HCT116 (cell line): ENCODE results near the gene GALNT15.

ENCODE experiments used
- CBX3 ChIP-seq: IDR thresholded peaks from 2 replicates; pipeline ENCODE4 v1.6.1; 2012; ENCODE audit warnings: low read depth
- CTCF ChIP-seq, 3 experiments: fragments of 200-600 bp in 1 of 3; sonication (generic) in 1 of 3; IDR thresholded peaks in 2 of 3; conservative IDR thresholded peaks in 1 of 3; 2 replicates each; pipeline ENCODE4 v1.5.1; 2012 to 2017; ENCODE audit warnings: low read depth in 2 of 3, low read length in 2 of 3, antibody characterized with exemption in 1 of 3, borderline replicate concordance in 1 of 3, control low read depth in 1 of 3, mild to moderate bottlenecking in 1 of 3, mixed read lengths in 1 of 3, mixed run types in 1 of 3, moderate library complexity in 1 of 3; ENCODE audit not compliant: insufficient read depth in 1 of 3
- POLR2A ChIP-seq: IDR thresholded peaks from 2 replicates; pipeline ENCODE4 v1.7.0; 2011; ENCODE audit warnings: borderline replicate concordance; ENCODE audit not compliant: insufficient read depth, insufficient read length; ENCODE audit errors: extremely low read depth

- TF ChIP-seq CTCF (IDR thresholded peaks at IDR 0.05 in 2 of 3, conservative IDR thresholded peaks at IDR 0.05 in 1 of 3; ENCODE audit: borderline replicate concordance in 1 of 3, insufficient read depth in 1 of 3, low read depth in 2 of 3, low read length in 2 of 3) (no peak), CBX3 (no peak), POLR2A (no peak)
These were observed 759 bp downstream of the GALNT15 start for GRCh38 chr3:16174976-16175901.
